Type B pancreatic cell (in vitro differentiated cells): Measurements from ENCODE around the gene FXR1. TPM values are rescaled to one million over a fixed set of nuclear protein-coding genes. Genes with fewer than 3 reads are reported as not detected.

Experiments
- DNase-seq: peaks from one replicate; pipeline ENCODE4 v3.0.0; 2021; ENCODE audit warnings: mixed read lengths; ENCODE audit not compliant: unreplicated experiment; ENCODE audit errors: extremely low spot score
- H3K27ac Mint-ChIP-seq: 2 replicates; pipeline ENCODE4 v1.8.0; 2021; ENCODE audit warnings: mild to moderate bottlenecking, mixed read lengths
- H3K27me3 Mint-ChIP-seq: 2 replicates; pipeline ENCODE4 v1.8.0; 2021; ENCODE audit warnings: mixed read lengths
- H3K36me3 Mint-ChIP-seq: 2 replicates; pipeline ENCODE4 v1.8.0; 2021; ENCODE audit warnings: mixed read lengths
- H3K4me1 Mint-ChIP-seq: one replicate; pipeline ENCODE4 v1.8.0; 2021; ENCODE audit warnings: mixed read lengths; ENCODE audit not compliant: unreplicated experiment
- H3K4me3 Mint-ChIP-seq: 2 replicates; pipeline ENCODE4 v1.8.0; 2021; ENCODE audit warnings: mild to moderate bottlenecking, mixed read lengths
- H3K9me3 Mint-ChIP-seq: 2 replicates; pipeline ENCODE4 v1.8.0; 2021; ENCODE audit warnings: mixed read lengths
- total RNA-seq: library from RNA; stranded (reverse); gene quantifications from 2 replicates; pipeline ENCODE4 v1.2.1, GENCODE V29; 2021; ENCODE audit warnings: low replicate concordance
- TF ChIP-seq, protein P1 (sequence below): fragments of 200-600 bp; sonication (generic); conservative IDR thresholded peaks from 2 replicates; pipeline ENCODE4 v1.5.0; 2021; ENCODE audit warnings: antibody characterized with exemption, mild to moderate bottlenecking

Gene FXR1
- total RNA-seq, 1 donor from 2014 or later = 179 TPM

DNA sequence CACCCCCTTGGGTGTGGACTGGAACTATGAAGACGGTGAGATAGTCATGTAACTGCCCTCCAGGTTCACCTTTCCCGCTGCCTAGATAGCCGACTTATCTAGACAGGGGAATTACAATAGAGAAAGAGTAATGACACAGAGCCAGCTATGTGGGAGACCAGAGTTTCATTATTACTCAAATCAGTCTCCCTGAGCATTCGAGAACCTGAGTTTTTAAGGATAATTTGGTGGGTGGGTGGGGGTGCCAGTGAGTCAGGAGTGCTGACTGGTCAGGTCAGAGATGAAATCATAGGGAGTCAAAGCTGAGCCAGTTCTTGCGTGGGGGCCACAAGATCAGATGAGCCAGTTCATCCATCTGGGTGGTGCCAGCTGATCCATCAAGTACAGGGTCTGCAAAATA lies 96.8 kb downstream of the FXR1 start:
- Mint-ChIP-seq H3K4me1 (no peaks in the 10 kb centered on the region), H3K36me3 (no peaks in the 10 kb centered on the region), H3K9me3 (peaks cover 3% of the 10 kb centered on the region), H3K4me3 (no peak overlapping the region), H3K27ac (no peak overlapping the region), H3K27me3 (no peaks in the 10 kb centered on the region)
- TF ChIP-seq, protein P1, sequence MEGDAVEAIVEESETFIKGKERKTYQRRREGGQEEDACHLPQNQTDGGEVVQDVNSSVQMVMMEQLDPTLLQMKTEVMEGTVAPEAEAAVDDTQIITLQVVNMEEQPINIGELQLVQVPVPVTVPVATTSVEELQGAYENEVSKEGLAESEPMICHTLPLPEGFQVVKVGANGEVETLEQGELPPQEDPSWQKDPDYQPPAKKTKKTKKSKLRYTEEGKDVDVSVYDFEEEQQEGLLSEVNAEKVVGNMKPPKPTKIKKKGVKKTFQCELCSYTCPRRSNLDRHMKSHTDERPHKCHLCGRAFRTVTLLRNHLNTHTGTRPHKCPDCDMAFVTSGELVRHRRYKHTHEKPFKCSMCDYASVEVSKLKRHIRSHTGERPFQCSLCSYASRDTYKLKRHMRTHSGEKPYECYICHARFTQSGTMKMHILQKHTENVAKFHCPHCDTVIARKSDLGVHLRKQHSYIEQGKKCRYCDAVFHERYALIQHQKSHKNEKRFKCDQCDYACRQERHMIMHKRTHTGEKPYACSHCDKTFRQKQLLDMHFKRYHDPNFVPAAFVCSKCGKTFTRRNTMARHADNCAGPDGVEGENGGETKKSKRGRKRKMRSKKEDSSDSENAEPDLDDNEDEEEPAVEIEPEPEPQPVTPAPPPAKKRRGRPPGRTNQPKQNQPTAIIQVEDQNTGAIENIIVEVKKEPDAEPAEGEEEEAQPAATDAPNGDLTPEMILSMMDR = no peak
- DNase-seq = no peak

GRCh38 chr3:181017690-181018089 lies 105.2 kb downstream of the FXR1 start:
- no peak for DNase-seq
- no peaks in the 10 kb centered on the region for H3K36me3 Mint-ChIP-seq
- no peak overlapping the region for H3K27ac Mint-ChIP-seq
- no peaks in the 10 kb centered on the region for H3K4me1 Mint-ChIP-seq
- H3K9me3 Mint-ChIP-seq = no peaks in the 10 kb centered on the region
- H3K4me3 Mint-ChIP-seq = no peak overlapping the region
- TF ChIP-seq, protein P1 = no peak
- H3K27me3 Mint-ChIP-seq = no peaks in the 10 kb centered on the region

DNA sequence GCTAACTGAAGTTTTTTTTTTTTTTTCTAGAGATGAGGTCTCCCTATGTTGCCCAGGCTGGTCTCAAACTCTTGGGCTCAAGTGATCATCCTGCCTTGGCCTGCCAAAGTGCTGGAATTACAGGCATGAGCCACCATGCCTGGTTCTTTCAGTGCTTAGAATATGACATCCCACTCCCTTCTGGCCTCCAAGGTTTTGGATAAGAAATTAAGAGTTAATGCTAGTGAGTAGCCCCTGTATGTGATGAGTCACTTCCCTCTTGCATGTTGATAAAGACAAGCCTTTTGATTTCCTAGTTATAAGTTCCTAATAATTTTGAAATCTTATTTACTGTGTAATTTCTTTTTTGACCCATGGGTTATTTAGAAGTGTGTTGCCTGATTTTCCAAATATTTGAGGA lies 112.7 kb downstream of the FXR1 start:
- Mint-ChIP-seq H3K9me3 (no peaks in the 10 kb centered on the region), H3K27ac (no peak overlapping the region), H3K36me3 (no peaks in the 10 kb centered on the region), H3K4me1 (no peaks in the 10 kb centered on the region), H3K27me3 (no peaks in the 10 kb centered on the region), H3K4me3 (no peak overlapping the region)
- TF ChIP-seq, protein P1 = no peak
- no peak for DNase-seq

GRCh38 chr3:181030948-181031347 lies 118.5 kb downstream of the FXR1 start:
- no peaks in the 10 kb centered on the region for H3K4me1 Mint-ChIP-seq
- no peak overlapping the region for H3K27ac Mint-ChIP-seq
- no peaks in the 10 kb centered on the region for H3K9me3 Mint-ChIP-seq
- H3K4me3 Mint-ChIP-seq = no peak overlapping the region
- H3K27me3 Mint-ChIP-seq = no peaks in the 10 kb centered on the region
- H3K36me3 Mint-ChIP-seq = no peaks in the 10 kb centered on the region
- TF ChIP-seq, protein P1 = no peak
- no peak for DNase-seq

Other genes starting within 250 kb of the FXR1 start
- 0.41 TPM in 1 of 2 replicates, not detected in the other for gene CCDC39, start 233.2 kb upstream of the FXR1 start, total RNA-seq
- gene DNAJC19, start 77.1 kb downstream of the FXR1 start, total RNA-seq = 42.4 and 46.3 TPM in 2 replicates